Stimulated activated CD4-positive, alpha-beta T cell treated with anti-CD3 and anti-CD28 coated beads, Interleukin-4, amount 100 ng/mL, for 24 hours (primary cell): Measurements from ENCODE around the gene DMAC1.

Source experiments
- DNase-seq: peaks from one replicate; pipeline ENCODE4 v3.0.0-alpha.2; 2020

The DMAC1 gene, protein sequence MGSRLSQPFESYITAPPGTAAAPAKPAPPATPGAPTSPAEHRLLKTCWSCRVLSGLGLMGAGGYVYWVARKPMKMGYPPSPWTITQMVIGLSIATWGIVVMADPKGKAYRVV

DNA sequence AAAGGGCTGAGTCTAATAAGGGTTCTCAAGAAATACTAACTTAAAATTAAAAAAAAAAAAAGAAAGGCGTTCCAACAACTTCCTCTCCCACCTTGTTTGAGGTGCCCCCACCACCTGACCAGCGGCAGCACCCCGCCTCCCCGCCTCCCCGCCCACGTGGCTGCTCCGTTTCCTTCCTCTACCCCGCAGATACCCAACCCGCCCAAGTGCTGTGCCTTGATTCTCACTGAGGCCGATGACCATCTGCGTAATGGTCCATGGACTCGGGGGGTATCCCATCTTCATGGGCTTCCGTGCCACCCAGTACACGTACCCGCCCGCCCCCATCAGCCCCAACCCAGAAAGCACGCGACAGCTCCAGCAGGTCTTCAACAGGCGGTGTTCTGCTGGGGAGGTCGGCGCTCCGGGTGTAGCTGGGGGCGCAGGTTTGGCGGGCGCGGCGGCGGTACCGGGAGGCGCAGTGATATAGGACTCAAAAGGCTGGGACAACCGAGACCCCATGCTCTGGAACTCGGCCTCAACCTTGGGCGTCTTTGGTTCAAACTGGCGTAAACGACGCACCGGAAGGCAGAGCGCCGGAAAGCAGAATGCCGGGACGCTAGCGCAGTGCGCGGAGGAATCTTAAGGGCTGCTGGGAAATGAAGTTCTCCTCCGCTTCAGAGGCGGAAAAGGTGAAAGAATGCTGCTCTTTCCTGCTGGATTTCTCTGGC is at the start of gene DMAC1:
Gene DMAC1, minus strand, starts transcription at position 545 of the 710 bp plus-strand sequence. Its CDS starts 44 bp downstream, at position 501.
- DNase-seq: peak; percentile 80

DNA sequence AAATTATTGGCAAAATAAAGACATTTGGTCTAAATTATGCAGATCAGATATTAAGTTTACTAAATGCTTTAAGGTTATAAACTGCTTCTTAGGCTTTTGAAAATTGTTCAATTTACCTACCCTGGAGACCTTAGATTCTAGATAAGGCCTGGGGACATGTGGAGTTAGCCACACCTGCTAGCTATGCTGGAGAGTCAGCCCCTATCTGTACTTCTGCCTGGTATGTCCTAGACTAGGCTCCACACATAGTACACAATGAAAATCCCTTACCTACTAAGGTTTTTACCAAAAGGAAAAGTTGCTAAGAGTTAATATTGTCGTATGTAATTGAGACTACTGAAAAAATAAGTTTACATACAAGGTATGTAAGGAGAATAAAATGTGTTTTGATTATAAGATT is 49.8 kb upstream of the DMAC1 start:
- no peak for DNase-seq

DNA sequence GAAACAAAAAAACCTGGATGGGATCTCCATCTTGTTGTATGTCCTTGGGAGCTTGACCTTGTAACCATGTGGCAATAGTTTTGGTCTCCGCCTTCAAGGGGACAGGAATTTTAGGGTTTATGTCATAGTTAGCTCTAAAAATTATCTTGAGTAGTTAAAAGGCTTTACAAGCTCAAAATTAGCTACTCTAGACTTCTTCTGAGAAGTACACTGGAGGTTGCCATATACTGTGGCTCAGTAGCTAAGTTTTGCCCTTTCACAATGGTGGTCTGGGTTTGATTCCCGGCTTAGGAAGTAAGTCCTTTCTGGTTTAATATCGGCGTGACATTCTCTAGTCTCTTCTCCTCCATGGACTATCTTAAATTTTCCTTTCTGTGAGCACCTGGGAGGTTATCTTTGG is 48.9 kb upstream of the DMAC1 start:
- no peak for DNase-seq

DNA sequence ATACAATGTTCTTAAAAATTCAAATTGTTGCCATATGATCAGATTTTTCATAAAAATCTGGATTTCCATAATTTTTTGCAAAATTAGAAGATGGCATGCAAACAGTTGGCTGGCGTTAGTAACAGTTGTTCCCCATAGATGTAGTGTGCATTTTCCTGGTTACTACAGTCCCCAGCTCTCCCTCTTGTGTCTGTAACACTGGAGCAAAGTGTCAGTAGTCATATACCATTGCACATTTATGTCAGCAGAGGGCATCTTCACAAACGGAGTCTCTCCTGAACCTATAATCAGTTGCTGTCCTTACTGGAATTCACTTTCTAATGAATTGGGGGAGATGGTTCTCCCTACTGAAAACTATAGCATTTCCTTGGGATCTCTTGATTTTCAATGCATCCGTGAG is 44.7 kb upstream of the DMAC1 start:
- no peak for DNase-seq

DNA sequence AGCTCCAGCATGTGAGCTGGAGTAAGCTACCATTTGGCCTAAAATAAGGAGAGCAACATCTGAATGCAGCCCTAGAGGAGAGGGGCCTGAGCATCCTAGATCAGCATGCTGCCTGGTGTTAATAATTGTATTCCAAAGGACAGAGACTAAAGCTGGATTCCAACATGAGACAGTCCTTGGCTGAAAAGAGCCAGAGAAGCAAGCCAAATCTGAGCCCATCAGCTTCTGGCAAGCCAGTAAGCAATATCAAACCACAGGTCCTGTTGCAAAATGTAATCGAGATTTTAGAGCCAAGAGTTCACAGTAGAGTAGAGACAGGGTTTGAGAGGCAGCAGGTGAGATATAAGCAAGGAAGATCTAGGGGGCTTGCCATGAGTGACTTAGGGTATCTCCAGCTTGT is 42.3 kb upstream of the DMAC1 start:
- DNase-seq: no peak

DNA sequence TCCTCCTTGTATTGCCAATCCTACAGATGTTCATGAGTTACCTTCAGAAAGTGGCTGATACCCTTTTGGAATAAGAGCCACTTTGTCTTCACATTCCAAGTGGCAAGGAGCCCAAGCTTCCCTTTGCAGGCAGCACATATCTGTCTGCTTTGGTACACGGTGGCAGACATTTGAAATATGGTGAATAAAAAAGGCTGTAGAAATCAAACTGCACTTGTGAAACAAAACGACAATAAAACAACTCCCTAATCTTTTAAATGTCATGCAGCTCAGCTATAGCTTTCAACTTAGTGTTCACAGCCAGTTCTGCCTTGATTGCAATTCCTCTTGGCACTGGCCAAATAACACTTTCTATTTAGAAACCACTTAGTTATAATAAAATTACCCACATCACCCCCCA is 35.0 kb upstream of the DMAC1 start:
- DNase-seq: no peak

DNA sequence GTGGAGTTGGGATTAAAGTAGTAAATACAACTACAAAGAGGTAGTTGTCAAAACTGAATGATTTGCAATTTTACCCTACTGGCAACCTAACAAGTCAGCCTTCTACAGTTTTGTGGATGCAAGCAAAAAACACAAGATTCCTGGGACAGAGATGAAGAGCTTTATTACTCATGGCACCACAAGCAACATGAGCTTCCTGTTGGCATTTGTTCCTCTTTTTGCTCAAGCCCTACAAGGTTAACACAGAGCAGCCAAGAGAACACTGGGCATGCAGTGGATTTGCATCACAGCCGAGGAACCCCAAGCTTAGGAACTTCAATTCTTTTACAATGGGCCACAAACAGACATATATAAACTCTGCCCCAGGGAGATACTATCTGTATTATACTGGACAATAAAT is 28.8 kb upstream of the DMAC1 start:
- no peak for DNase-seq

DNA sequence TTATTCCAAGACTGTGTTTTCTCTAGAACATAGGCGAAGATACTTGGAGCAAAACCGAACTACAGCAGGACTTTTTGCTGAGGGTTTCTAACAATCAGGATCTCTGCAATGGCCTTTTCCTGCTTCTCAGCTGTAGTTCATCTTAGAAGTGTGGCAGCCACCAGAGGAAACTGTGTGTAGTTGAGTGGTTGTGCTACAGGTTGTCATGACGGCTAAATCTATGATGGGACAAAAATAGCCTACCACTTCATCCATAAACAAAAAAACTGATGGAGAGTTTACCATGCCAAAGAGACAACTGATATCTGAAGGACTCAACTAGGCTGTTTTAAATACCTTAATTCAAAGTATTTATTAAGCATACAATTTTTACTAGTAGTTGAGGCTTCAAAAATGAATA is 28.2 kb upstream of the DMAC1 start:
- no peak for DNase-seq

DNA sequence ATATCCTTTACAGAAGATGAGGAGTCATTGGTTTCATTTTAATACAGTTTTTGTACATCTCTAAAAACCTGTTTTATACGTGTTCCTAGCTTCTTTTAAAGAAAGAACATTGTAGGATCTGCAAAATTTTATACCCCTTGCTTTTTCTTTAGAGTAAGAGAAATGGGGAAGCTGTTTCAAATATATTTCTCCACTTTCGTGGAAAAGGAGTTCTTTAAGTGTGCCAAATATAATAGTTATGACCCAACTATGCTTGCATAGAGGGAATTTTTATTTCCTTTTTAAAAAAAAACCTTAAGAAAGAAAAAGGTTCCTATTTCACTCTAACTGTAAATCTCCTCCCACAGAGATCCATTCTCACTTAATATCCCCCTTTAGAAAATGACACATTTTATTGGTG is 27.5 kb upstream of the DMAC1 start:
- DNase-seq: no peak

DNA sequence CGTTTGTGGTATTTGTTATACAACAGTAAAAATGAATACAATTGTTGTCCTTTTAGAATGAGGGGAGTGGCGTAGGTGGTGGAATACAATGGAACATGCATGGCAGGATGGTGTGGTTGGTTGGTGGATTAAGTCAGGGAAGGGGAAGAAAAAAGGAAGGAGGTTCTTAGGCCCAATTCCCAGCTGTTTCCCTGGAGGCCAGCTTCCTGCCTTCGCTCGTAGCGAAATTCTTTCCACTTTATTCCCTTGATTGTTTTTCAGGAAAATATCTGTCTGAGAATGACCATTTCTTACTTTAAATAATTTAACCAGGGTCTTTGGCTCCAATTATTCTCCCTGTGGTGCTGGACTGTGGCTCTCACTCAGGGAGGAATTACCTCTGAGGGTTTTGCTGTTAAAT is 24.1 kb upstream of the DMAC1 start:
- no peak for DNase-seq

DNA sequence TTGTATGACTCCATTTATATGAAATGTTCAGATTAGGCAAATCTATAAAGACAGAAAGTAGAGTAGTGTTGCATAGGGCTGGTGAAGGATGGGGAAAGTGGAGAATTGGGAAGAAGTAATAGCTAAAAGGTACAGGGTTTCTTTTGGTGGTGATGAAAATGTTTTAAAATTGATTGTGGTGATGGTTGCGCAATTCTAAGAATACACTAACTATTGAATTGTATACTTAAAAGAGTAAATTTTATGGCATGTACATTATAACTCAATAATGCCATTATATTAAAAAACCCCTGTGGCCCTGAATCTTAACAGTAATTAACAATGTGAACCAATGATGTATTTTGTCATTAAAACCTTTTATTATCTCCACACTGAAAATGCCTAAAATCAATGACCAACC is 20.4 kb upstream of the DMAC1 start:
- DNase-seq: no peak

DNA sequence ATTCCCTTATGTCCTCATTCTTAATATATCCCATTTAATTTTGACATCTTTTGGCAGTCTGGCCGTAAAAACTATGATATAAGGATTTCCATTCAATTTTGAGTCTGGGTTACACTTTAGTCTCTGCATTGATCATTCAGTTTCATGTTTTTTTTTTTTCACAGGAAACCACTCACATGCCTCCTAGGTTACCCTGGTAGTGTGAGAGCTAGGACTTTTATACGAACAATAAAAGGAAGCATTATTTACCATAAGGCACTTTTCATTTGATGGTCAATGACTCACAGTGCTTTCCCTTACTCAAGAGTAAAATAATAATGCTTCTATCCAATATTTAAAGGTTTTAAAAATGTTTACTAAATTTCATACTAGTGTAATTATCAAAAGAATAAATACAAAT is 16.4 kb upstream of the DMAC1 start:
- DNase-seq: no peak

DNA sequence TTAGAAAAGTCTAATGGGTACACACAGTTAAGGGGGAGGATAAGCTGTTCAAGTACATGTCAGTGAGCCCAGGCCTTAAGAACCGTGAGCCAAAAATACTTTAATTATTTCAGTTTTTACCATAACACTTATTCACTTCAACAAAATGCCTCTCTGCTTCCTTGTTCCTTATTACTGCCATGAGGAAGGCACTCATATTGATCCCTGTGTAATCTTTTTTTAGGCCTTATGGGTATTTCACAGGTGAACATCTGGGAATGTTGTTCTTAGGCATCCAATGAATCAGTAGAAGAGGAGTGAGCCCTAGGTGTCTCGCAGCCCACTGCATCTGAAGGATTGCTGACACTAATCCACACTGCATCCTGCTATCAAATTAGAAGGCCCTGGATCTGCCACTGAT is 13.5 kb upstream of the DMAC1 start:
- DNase-seq: no peak

DNA sequence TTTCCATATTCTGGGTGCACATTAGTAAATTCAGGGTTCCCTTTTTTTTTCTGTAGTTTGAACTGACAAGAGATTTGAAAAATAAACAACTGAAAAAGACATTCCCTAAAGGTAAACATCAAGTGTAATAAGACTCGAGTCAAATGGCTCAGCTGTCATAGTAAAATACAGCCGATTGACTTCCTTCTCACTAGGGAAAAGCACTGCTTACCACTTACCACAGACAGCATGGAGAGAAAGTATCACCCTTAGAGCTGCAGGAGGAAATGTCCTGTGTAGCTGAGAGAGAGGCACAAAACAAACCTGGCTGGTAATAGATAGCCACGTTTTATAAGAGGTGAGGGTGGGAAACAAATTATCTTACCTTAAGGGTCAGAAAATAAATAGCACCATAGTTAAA is 12.1 kb upstream of the DMAC1 start:
- no peak for DNase-seq

DNA sequence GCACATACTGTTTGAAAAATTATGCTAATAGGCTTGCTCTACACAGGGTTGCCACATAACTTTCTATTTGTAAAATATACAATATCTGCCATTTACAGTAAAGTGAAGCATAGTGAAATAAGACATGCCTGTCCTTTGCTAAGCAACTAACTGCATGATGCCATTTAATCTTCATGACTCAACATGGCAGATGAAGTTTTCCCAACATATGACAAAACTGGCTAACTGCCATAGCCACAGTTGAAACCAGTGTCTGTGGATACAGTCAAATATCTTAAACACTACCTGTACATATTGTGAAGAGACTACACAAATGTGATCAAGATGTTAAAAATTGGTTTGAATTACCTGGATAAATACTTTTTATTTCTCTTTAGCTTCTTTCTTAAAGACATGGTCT is 3.1 kb upstream of the DMAC1 start:
- no peak for DNase-seq

DNA sequence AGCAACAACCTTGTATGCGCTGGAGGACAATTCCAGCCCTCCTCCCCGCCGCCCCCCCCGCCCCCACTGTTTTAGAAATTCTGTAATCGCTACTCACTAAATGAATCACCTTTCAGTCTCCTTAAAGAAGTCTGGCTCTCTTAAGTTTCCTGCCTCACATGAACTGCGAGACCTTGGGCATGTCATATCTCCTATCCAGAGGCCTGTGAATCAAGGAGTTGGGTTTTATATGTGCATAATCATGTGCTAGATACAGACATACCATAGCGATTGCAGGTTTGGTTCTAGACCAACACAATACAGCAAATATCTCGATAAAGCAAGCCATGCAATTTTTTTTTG is 337 bp upstream of the DMAC1 start:
- no peak for DNase-seq

DNA sequence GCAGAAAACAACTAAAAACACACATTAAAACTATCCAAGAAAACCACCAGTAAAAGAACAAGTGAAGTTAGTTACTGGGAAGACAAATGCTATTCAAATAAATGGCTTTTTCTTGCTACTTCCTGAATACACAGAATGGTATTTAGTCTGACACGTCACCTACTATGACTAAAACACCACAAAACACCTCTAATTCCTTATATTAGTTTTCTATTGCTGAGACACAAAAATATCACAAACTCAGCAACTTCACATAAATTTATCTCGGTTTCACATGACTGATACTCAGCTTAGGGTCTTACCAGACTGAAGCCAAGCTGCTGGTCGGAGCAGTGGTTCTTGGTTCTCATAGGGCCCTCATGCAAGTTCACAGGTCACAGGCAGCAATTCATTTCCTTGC is 5.4 kb downstream of the DMAC1 start:
- DNase-seq: no peak

DNA sequence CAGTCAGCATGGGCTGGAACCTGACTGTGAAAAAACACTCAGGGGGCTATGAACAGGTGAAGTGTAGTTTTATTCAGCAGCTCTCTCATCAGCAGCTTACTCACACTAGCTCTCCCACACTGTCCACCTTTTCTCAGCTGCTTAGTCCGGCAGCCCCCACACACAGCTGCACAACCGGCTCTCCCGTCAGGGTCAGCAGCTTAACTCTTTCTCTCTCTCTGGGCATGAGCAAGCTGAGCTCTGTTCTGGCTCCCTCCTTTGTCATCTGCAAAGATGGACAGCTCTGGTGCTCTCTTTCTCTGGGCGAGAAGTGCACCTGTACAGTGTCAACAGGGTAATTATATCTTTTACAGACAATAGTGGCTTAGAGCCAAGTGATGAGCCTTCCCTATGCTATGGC is 8.2 kb downstream of the DMAC1 start:
- DNase-seq: no peak

DNA sequence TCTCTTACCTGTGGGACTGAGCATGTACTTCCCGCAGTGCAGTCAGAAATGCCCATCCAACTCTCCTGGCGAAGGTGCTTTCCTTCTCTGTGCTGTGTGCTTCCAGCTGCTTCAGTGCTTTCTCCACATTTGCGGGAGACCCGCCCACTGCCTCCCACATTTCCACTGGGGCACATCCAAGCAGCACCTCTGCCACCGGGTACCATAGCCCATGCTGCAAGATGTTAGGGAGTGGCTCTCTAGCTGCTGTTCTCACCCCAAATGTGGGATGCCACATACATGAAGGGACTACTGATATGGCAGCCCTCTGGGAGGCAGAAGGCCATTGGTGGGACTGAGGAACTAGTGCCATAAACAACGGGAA is 8.8 kb downstream of the DMAC1 start:
- DNase-seq: no peak

DNA sequence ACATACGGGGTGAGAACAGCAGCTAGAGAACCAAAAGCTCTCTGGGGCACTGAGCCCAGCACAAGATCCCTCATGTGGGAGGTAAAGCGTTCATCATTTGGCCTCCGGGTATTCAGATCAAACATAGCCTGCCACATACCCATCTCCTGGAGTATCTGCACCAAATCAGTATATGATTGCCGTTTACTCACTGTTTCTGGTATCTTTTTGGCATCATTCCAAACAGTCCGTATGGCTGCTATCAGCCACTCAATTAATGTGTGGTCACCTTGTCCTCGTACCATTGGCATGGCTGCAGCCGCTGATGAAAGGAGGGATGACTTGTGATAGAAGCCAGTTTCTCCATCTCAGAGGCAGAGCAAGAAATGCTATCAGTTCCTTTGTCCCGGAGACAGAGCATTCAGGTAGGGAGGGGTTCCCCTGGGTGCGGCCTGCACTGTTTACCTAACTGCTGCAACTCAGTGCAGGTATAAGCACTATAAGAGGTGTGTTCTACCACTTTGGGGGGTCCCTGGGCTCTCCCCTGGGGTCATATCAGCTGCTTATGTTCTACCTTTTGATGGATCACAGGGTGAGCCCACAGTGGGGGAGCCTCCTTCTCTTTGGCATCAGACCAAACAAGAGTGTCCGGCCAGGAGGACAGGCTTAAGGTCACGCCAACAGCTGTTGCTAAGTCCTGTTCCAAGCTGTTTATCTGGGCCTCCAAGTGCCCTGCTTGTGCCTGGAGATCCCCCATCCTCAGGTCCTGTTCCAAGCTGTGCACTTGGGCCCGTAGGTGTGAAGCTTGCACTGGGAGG is 9.4 kb downstream of the DMAC1 start:
- DNase-seq: no peak

DNA sequence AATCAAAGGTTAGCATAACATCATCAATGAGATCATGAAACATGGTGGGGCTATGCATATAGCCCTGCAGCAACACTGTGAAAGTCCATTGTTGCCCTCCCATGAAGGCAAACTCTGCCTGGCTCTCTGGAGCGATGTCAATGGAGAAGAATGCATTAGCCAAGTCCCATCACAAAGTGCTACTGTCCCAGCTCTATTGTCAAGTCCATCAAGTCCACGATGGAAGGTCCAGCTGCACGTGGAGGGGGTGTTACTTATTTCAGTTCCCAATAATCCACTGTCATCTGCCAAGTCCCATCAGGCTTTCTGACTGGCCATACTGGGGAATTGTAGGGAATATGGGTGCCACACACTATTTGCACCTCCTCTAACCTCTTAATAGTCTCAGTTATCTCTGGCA is 10.8 kb downstream of the DMAC1 start:
- no peak for DNase-seq

DNA sequence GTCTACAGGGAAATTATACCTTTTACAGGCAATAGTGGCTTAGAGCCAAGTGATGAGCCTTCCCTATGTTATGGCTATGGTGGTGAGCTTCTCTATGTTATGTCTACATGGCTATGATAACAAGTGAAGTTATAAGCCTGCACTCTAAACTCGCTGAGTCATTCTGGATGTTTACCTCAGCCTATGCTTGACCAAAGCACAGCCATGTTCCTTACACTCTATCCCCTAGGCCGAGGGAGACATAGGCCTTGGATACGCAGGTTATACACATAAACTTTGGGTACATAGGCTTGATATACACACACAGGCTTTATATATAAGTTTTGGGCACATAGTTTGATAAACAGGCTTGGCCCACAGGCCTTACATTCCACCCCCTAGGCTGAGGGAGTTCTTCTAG is 13.8 kb downstream of the DMAC1 start:
- no peak for DNase-seq

DNA sequence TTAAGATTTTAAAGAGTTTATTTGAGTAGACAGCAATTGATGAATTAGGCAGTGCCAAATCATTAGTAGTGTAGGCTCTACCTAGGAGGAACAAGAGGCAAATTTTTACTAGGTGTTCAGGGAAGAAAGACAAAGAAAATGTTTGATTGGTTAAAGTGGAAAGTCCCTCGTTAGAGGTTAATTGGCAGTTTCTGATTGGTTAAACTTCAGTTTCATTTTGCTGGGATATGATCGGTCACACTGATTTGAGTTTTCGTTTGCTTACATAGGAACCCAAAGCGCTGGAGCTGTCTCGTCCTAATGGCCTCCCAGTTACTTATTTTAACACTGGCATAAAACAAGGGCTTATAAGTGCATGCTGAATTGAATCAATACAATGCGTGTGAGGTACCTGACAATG is 15.1 kb downstream of the DMAC1 start:
- no peak for DNase-seq

DNA sequence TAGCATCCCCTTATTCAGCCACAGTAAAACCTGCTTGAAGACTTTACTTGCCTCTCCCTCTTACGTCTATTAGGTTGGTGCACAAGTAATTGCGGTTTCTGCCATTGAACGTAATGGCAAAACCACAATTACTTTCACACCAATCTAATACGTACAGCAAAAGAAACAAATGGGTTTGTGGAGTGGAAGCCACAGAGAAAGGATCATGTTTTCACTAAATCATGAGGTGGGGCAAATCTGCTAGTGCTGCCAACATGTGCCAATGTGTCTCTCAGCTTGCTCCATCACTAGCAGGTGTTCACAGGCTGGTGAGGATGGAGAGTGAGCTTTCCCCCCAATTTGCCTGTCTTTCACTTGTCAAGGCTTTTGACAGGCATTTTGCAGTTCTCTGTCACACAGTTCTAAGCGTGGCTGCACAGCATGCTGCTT is 15.9 kb downstream of the DMAC1 start:
- DNase-seq: no peak
